K562 (cell line): ENCODE results near the gene CNNM4. TPM values are rescaled to one million over a fixed set of nuclear protein-coding genes. Genes with fewer than 3 reads are reported as not detected.
A peak's percentile ranks its signal among the peaks of the same experiment; 100 is the strongest.

ENCODE experiments used
- CREBBP ChIP-seq: IDR thresholded peaks from one replicate; pipeline ENCODE4 v1.6.1; 2012; ENCODE audit warnings: low read depth, mild to moderate bottlenecking, control low read depth, inconsistent platforms, low read length
- FOXP1 ChIP-seq: sonication (generic); formaldehyde crosslinking; IDR thresholded peaks from 2 replicates; pipeline ENCODE4 v1.8.0; 2022; ENCODE audit warnings: mild to moderate bottlenecking, missing genetic modification reagents
- MIER1 ChIP-seq: fragments of 450-650 bp; IDR thresholded peaks from 2 replicates; pipeline ENCODE4 v1.6.1; 2016; ENCODE audit warnings: antibody characterized with exemption, mild to moderate bottlenecking, low read depth
- ZKSCAN3 ChIP-seq: fragments of 250-450 bp; sonication (Bioruptor Pico); IDR thresholded peaks from 2 replicates; pipeline ENCODE4 v1.4.0; 2020
- polyA plus RNA-seq, 8 experiments: library from polyadenylated mRNA; depleted of rRNA in 4 of 8; stranded (reverse) in 5 of 8; unstranded in 3 of 8; fragments of >200 nt; fragmentation: Nextera tagmentation in 2 of 8; fragmentation: Illumina TruSeq in 1 of 8; extraction: Ambion mirVana in 2 of 8; extraction: Trizol in 1 of 8; gene quantifications; 2 replicates each; pipeline versions ENCODE4 v1.2.1 to v1.2.3, GENCODE V29; 2011 to 2014; ENCODE audit warnings: inconsistent platforms in 1 of 8, missing spikeins in 1 of 8
- total RNA-seq, 7 experiments: library from RNA; depleted of rRNA in 6 of 7; stranded (reverse); fragments of >200 nt in 6 of 7; fragmentation: Illumina TruSeq in 2 of 7; extraction: Trizol in 2 of 7; gene quantifications; 2 replicates each; pipeline versions ENCODE4 v1.2.1 to v1.2.3, GENCODE V29; 2011 to 2021; ENCODE audit warnings: low replicate concordance in 1 of 7
- TF ChIP-seq, protein P1 (sequence below), 2 experiments: fragments of 450-650 bp in 1 of 2; sonication (generic) in 1 of 2; formaldehyde crosslinking in 1 of 2; IDR thresholded peaks; 2 replicates each; pipeline versions ENCODE4 v1.7.1 to v1.9.0; 2016 to 2022; ENCODE audit warnings: inconsistent platforms in 1 of 2, mild to moderate bottlenecking in 1 of 2, missing genetic modification reagents in 1 of 2
- TF ChIP-seq, protein P2 (sequence below): fragments of 250-450 bp; sonication (Bioruptor Pico); IDR thresholded peaks from 2 replicates; pipeline ENCODE4 v1.8.0; 2022; ENCODE audit warnings: inconsistent platforms
- TF ChIP-seq, protein P3 (sequence below): sonication (generic); formaldehyde crosslinking; IDR thresholded peaks from 2 replicates; pipeline ENCODE4 v1.8.0; 2022; ENCODE audit warnings: mild to moderate bottlenecking, missing genetic modification reagents
- TF ChIP-seq, protein P4 (sequence below): sonication (generic); formaldehyde crosslinking; IDR thresholded peaks from 2 replicates; pipeline ENCODE4 v1.8.1; 2023; ENCODE audit warnings: mild to moderate bottlenecking, missing genetic modification reagents, moderate library complexity

CNNM4 gene
- total and polyA plus RNA-seq, 9 of the 15 experiments (the other 6 are each of a cell fraction or from before 2014, with no cell fraction given): 0.96 to 6.3 (median 2.8) TPM

GRCh38 chr2:96762529-96763311, 2.0 kb downstream of the CNNM4 start (continued):
- TF ChIP-seq, protein P1, sequence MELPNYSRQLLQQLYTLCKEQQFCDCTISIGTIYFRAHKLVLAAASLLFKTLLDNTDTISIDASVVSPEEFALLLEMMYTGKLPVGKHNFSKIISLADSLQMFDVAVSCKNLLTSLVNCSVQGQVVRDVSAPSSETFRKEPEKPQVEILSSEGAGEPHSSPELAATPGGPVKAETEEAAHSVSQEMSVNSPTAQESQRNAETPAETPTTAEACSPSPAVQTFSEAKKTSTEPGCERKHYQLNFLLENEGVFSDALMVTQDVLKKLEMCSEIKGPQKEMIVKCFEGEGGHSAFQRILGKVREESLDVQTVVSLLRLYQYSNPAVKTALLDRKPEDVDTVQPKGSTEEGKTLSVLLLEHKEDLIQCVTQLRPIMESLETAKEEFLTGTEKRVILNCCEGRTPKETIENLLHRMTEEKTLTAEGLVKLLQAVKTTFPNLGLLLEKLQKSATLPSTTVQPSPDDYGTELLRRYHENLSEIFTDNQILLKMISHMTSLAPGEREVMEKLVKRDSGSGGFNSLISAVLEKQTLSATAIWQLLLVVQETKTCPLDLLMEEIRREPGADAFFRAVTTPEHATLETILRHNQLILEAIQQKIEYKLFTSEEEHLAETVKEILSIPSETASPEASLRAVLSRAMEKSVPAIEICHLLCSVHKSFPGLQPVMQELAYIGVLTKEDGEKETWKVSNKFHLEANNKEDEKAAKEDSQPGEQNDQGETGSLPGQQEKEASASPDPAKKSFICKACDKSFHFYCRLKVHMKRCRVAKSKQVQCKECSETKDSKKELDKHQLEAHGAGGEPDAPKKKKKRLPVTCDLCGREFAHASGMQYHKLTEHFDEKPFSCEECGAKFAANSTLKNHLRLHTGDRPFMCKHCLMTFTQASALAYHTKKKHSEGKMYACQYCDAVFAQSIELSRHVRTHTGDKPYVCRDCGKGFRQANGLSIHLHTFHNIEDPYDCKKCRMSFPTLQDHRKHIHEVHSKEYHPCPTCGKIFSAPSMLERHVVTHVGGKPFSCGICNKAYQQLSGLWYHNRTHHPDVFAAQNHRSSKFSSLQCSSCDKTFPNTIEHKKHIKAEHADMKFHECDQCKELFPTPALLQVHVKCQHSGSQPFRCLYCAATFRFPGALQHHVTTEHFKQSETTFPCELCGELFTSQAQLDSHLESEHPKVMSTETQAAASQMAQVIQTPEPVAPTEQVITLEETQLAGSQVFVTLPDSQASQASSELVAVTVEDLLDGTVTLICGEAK (IDR thresholded peaks at IDR 0.05): peak; percentile 13; the same call in 1 of the 2 replicates
- TF ChIP-seq, protein P1 (CRISPR knock-in tag; IDR thresholded peaks at IDR 0.05): no peak
- TF ChIP-seq, protein P2, sequence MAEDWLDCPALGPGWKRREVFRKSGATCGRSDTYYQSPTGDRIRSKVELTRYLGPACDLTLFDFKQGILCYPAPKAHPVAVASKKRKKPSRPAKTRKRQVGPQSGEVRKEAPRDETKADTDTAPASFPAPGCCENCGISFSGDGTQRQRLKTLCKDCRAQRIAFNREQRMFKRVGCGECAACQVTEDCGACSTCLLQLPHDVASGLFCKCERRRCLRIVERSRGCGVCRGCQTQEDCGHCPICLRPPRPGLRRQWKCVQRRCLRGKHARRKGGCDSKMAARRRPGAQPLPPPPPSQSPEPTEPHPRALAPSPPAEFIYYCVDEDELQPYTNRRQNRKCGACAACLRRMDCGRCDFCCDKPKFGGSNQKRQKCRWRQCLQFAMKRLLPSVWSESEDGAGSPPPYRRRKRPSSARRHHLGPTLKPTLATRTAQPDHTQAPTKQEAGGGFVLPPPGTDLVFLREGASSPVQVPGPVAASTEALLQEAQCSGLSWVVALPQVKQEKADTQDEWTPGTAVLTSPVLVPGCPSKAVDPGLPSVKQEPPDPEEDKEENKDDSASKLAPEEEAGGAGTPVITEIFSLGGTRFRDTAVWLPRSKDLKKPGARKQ (CRISPR knock-in tag): no peak
- TF ChIP-seq FOXP1 (CRISPR knock-in tag) (no peak), ZKSCAN3 (no peak), MIER1 (no peak), CREBBP (no peak)
- TF ChIP-seq, protein P3, sequence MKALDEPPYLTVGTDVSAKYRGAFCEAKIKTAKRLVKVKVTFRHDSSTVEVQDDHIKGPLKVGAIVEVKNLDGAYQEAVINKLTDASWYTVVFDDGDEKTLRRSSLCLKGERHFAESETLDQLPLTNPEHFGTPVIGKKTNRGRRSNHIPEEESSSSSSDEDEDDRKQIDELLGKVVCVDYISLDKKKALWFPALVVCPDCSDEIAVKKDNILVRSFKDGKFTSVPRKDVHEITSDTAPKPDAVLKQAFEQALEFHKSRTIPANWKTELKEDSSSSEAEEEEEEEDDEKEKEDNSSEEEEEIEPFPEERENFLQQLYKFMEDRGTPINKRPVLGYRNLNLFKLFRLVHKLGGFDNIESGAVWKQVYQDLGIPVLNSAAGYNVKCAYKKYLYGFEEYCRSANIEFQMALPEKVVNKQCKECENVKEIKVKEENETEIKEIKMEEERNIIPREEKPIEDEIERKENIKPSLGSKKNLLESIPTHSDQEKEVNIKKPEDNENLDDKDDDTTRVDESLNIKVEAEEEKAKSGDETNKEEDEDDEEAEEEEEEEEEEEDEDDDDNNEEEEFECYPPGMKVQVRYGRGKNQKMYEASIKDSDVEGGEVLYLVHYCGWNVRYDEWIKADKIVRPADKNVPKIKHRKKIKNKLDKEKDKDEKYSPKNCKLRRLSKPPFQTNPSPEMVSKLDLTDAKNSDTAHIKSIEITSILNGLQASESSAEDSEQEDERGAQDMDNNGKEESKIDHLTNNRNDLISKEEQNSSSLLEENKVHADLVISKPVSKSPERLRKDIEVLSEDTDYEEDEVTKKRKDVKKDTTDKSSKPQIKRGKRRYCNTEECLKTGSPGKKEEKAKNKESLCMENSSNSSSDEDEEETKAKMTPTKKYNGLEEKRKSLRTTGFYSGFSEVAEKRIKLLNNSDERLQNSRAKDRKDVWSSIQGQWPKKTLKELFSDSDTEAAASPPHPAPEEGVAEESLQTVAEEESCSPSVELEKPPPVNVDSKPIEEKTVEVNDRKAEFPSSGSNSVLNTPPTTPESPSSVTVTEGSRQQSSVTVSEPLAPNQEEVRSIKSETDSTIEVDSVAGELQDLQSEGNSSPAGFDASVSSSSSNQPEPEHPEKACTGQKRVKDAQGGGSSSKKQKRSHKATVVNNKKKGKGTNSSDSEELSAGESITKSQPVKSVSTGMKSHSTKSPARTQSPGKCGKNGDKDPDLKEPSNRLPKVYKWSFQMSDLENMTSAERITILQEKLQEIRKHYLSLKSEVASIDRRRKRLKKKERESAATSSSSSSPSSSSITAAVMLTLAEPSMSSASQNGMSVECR (CRISPR knock-in tag): no peak
- TF ChIP-seq, protein P4, sequence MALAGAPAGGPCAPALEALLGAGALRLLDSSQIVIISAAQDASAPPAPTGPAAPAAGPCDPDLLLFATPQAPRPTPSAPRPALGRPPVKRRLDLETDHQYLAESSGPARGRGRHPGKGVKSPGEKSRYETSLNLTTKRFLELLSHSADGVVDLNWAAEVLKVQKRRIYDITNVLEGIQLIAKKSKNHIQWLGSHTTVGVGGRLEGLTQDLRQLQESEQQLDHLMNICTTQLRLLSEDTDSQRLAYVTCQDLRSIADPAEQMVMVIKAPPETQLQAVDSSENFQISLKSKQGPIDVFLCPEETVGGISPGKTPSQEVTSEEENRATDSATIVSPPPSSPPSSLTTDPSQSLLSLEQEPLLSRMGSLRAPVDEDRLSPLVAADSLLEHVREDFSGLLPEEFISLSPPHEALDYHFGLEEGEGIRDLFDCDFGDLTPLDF (CRISPR knock-in tag): no peak
